ENCODE results near the gene PICALM. TPM values are rescaled to one million over a fixed set of nuclear protein-coding genes. Genes with fewer than 3 reads are reported as not detected.
A peak's percentile ranks its signal among the peaks of the same experiment; 100 is the strongest.
"Not testable (repeated sequence)": the region's sequence is repeated elsewhere in the genome, so short reads cannot be mapped to it uniquely, and the experiment has no call there.

The PICALM gene
- total RNA-seq, 1 donor from 2014 or later, result 328 TPM

- H3K27ac Mint-ChIP-seq (ENCODE audit: unreplicated experiment), result peak overlapping the region; percentile 88
These were observed 113.4 kb downstream of the PICALM start for GRCh38 chr11:85955531-85955930.

GRCh38 chr11:85953491-85954143 lies 115.3 kb downstream of the PICALM start:
- Mint-ChIP-seq H3K27me3 (ENCODE audit: low read depth) (no peaks in the 10 kb centered on the region), H3K4me3 (ENCODE audit: unreplicated experiment) (no peak overlapping the region), H3K36me3 (ENCODE audit: low read depth) (peaks cover 33% of the 10 kb centered on the region), H3K27ac (ENCODE audit: unreplicated experiment) (peak overlapping the region; percentile 36), H3K9me3 (ENCODE audit: low read depth) (peaks cover 3% of the 10 kb centered on the region), H3K4me1 (ENCODE audit: low read depth) (peaks cover 67% of the 10 kb centered on the region)
- TF ChIP-seq CTCF (IDR thresholded peaks at IDR 0.05), result no peak
- DNase-seq (ENCODE audit: low spot score), result no peak

More at GRCh38 chr11:85955531-85955930, 113.4 kb downstream of the PICALM start:
- Mint-ChIP-seq H3K4me3 (ENCODE audit: unreplicated experiment) (no peak overlapping the region), H3K9me3 (ENCODE audit: low read depth) (peaks cover 3% of the 10 kb centered on the region), H3K27me3 (ENCODE audit: low read depth) (no peaks in the 10 kb centered on the region), H3K36me3 (ENCODE audit: low read depth) (peaks cover 40% of the 10 kb centered on the region), H3K4me1 (ENCODE audit: low read depth) (peaks cover 61% of the 10 kb centered on the region)
- TF ChIP-seq CTCF (IDR thresholded peaks at IDR 0.05), result no peak
- no peak for DNase-seq (ENCODE audit: low spot score)

GRCh38 chr11:85952108-85952485 lies 116.8 kb downstream of the PICALM start:
- H3K4me1 Mint-ChIP-seq (ENCODE audit: low read depth), result peaks cover 72% of the 10 kb centered on the region
- H3K27ac Mint-ChIP-seq (ENCODE audit: unreplicated experiment), result peak overlapping the region; percentile 36
- not testable (repeated sequence) for H3K4me3 Mint-ChIP-seq (ENCODE audit: unreplicated experiment); H3K27me3 Mint-ChIP-seq (ENCODE audit: low read depth); DNase-seq (ENCODE audit: low spot score); H3K9me3 Mint-ChIP-seq (ENCODE audit: low read depth)
- H3K36me3 Mint-ChIP-seq (ENCODE audit: low read depth), result peaks cover 24% of the 10 kb centered on the region

- Mint-ChIP-seq H3K4me3 (ENCODE audit: unreplicated experiment) (no peak overlapping the region), H3K4me1 (ENCODE audit: low read depth) (peaks cover 68% of the 10 kb centered on the region), H3K27me3 (ENCODE audit: low read depth) (no peaks in the 10 kb centered on the region), H3K9me3 (ENCODE audit: low read depth) (peaks cover 3% of the 10 kb centered on the region), H3K27ac (ENCODE audit: unreplicated experiment) (no peak overlapping the region), H3K36me3 (ENCODE audit: low read depth) (peaks cover 22% of the 10 kb centered on the region)
- no peak for TF ChIP-seq CTCF (IDR thresholded peaks at IDR 0.05)
- DNase-seq (ENCODE audit: low spot score), result no peak
These were observed 117.3 kb downstream of the PICALM start for GRCh38 chr11:85951428-85952107.

- Mint-ChIP-seq H3K9me3 (ENCODE audit: low read depth) (peaks cover 3% of the 10 kb centered on the region), H3K36me3 (ENCODE audit: low read depth) (peaks cover 18% of the 10 kb centered on the region), H3K27ac (ENCODE audit: unreplicated experiment) (no peak overlapping the region), H3K4me3 (ENCODE audit: unreplicated experiment) (no peak overlapping the region), H3K27me3 (ENCODE audit: low read depth) (no peaks in the 10 kb centered on the region), H3K4me1 (ENCODE audit: low read depth) (peaks cover 66% of the 10 kb centered on the region)
- no peak for TF ChIP-seq CTCF (IDR thresholded peaks at IDR 0.05)
- no peak for DNase-seq (ENCODE audit: low spot score)
These were observed 117.9 kb downstream of the PICALM start for GRCh38 chr11:85951049-85951405.
